GM12801 (cell line): ENCODE measurements around the gene SDK1.

ENCODE experiments used
- CTCF ChIP-seq: IDR thresholded peaks from one replicate; pipeline ENCODE4 v1.5.1; 2011; ENCODE audit warnings: control low read depth; ENCODE audit not compliant: insufficient read length; ENCODE audit errors: extremely low read depth

SDK1 gene

GRCh38 chr7:4058158-4058557 is 757.1 kb downstream of the SDK1 start:
- no peak for TF ChIP-seq CTCF

GRCh38 chr7:4065190-4065589 is 764.1 kb downstream of the SDK1 start:
- no peak for TF ChIP-seq CTCF

- TF ChIP-seq CTCF = no peak
These were observed 765.2 kb downstream of the SDK1 start for GRCh38 chr7:4066206-4066605.

- TF ChIP-seq CTCF = no peak
These were observed 765.8 kb downstream of the SDK1 start for GRCh38 chr7:4066626-4067475.

GRCh38 chr7:4067476-4067760 is 766.4 kb downstream of the SDK1 start:
- no peak for TF ChIP-seq CTCF

GRCh38 chr7:4067874-4068273 is 766.8 kb downstream of the SDK1 start:
- no peak for TF ChIP-seq CTCF

- no peak for TF ChIP-seq CTCF
These were observed 767.2 kb downstream of the SDK1 start for GRCh38 chr7:4068286-4068685.
